Measurements from ENCODE around the gene FHOD3. TPM values are rescaled to one million over a fixed set of nuclear protein-coding genes. Genes with fewer than 3 reads are reported as not detected.

The FHOD3 gene
- total RNA-seq, 1 experiment from 2014 or later = 0.34 TPM

DNA sequence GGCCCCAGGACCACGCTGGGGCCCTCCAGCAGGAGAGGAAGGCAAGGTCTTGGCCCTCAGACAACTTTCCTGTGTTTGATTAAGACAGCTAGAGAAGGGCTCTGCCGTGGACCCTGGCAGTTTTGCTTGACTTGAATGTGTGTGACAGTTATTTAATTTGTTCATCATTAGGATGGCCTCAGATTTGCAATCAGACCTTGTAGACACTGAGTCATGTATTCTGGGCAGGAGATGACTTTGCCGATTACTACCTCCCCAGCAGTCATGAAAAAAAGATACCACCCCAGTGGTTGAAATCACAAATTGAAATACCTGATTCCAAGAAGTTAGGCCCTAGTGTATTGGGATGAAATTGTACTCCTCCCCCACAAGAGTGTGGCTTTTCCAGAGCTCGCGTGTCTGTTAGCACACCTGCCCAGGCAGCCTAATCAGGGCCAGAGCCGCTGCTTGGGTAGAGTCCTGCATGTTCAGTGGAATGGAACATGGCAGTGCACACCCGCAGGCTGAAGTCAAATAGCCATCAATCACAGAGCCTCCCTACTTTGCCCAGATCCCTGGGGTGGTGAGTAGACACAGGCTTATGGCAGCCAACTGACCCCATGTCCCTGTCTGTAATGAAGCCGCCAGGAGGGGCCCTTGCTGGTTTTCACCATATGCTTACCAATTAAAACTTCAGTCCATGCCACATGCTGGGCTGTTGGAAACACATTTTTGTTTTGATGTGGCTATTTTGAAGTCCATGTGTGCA is 408.8 kb downstream of the FHOD3 start:
- POLR2A ChIA-PET (ENCODE audit: low non-redundant PET) = no interaction called here
- BruUV-seq (replicated peaks) = no TSS peak
- Histone ChIP-seq H3K36me3 (ENCODE audit: insufficient read depth, low read length, poor library complexity, severe bottlenecking) (no peaks in the 10 kb centered on the region), H3K4me1 (ENCODE audit: insufficient read depth, low read length, poor library complexity, severe bottlenecking) (no peaks in the 10 kb centered on the region), H3K4me3 (ENCODE audit: low read depth, low read length, poor library complexity, severe bottlenecking) (no peak overlapping the region), H3K27ac (ENCODE audit: low read depth, low read length, poor library complexity, severe bottlenecking) (no peak overlapping the region), H3K9me3 (ENCODE audit: low read depth, low read length, poor library complexity, severe bottlenecking) (no peaks in the 10 kb centered on the region), H3K27me3 (replicated peaks; ENCODE audit: insufficient read depth, low read depth, low read length, poor library complexity) (peaks cover 21% of the 10 kb centered on the region)
- CTCF ChIA-PET = no interaction called here
- intact Hi-C loops (cut with micrococcal nuclease; ENCODE audit: unreplicated experiment) = no loop called here
- DNase-seq (ENCODE audit: low spot score) = no peak
- no peak for TF ChIP-seq EZH2 (IDR thresholded peaks at IDR 0.05; ENCODE audit: borderline replicate concordance, low read depth, low read length, poor library complexity, severe bottlenecking)
- TF ChIP-seq, protein P1, sequence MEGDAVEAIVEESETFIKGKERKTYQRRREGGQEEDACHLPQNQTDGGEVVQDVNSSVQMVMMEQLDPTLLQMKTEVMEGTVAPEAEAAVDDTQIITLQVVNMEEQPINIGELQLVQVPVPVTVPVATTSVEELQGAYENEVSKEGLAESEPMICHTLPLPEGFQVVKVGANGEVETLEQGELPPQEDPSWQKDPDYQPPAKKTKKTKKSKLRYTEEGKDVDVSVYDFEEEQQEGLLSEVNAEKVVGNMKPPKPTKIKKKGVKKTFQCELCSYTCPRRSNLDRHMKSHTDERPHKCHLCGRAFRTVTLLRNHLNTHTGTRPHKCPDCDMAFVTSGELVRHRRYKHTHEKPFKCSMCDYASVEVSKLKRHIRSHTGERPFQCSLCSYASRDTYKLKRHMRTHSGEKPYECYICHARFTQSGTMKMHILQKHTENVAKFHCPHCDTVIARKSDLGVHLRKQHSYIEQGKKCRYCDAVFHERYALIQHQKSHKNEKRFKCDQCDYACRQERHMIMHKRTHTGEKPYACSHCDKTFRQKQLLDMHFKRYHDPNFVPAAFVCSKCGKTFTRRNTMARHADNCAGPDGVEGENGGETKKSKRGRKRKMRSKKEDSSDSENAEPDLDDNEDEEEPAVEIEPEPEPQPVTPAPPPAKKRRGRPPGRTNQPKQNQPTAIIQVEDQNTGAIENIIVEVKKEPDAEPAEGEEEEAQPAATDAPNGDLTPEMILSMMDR (conservative IDR thresholded peaks at IDR 0.05; ENCODE audit: low read depth, low read length) = no peak

GRCh38 chr18:36708366-36708765 is 410.9 kb downstream of the FHOD3 start:
- Histone ChIP-seq H3K9me3 (ENCODE audit: low read depth, low read length, poor library complexity, severe bottlenecking) (no peaks in the 10 kb centered on the region), H3K27ac (ENCODE audit: low read depth, low read length, poor library complexity, severe bottlenecking) (no peak overlapping the region), H3K4me1 (ENCODE audit: insufficient read depth, low read length, poor library complexity, severe bottlenecking) (no peaks in the 10 kb centered on the region), H3K4me3 (ENCODE audit: low read depth, low read length, poor library complexity, severe bottlenecking) (no peak overlapping the region), H3K27me3 (replicated peaks; ENCODE audit: insufficient read depth, low read depth, low read length, poor library complexity) (peaks cover 6% of the 10 kb centered on the region), H3K36me3 (ENCODE audit: insufficient read depth, low read length, poor library complexity, severe bottlenecking) (no peaks in the 10 kb centered on the region)
- BruUV-seq (replicated peaks) = no TSS peak
- CTCF ChIA-PET = no interaction called here
- TF ChIP-seq, protein P1 (conservative IDR thresholded peaks at IDR 0.05; ENCODE audit: low read depth, low read length) = no peak
- no peak for TF ChIP-seq EZH2 (IDR thresholded peaks at IDR 0.05; ENCODE audit: borderline replicate concordance, low read depth, low read length, poor library complexity, severe bottlenecking)
- intact Hi-C loops (cut with micrococcal nuclease; ENCODE audit: unreplicated experiment) = no loop called here
- POLR2A ChIA-PET (ENCODE audit: low non-redundant PET) = no interaction called here
- no peak for DNase-seq (ENCODE audit: low spot score)

DNA sequence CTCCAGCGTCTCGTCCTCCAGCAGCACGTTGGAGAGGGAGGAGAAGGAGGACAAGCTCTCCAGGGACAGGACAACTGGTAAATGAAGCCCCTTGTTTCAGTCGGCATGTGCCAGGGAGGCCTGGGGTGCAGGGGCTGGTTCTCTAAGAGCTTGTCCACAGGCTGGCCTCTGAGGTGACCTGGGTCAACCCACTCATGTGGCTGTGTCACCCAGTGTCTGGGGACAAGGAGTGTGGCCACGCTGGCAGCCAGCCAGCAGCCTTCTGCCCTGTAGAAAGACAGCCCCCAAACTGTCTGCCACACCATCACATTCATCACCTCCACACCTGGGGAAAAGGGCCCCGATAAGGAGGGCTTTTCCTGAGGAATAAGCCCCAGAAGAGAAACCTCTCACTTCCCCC is 411.8 kb downstream of the FHOD3 start:
- ChIA-PET CTCF (no interaction called here), POLR2A (ENCODE audit: low non-redundant PET) (no interaction called here)
- H3K4me3 ChIP-seq (ENCODE audit: low read depth, low read length, poor library complexity, severe bottlenecking) = no peak overlapping the region
- no peak overlapping the region for H3K27ac ChIP-seq (ENCODE audit: low read depth, low read length, poor library complexity, severe bottlenecking)
- no peaks in the 10 kb centered on the region for H3K9me3 ChIP-seq (ENCODE audit: low read depth, low read length, poor library complexity, severe bottlenecking)
- peaks cover 6% of the 10 kb centered on the region for H3K27me3 ChIP-seq (replicated peaks; ENCODE audit: insufficient read depth, low read depth, low read length, poor library complexity)
- H3K4me1 ChIP-seq (ENCODE audit: insufficient read depth, low read length, poor library complexity, severe bottlenecking) = no peaks in the 10 kb centered on the region
- H3K36me3 ChIP-seq (ENCODE audit: insufficient read depth, low read length, poor library complexity, severe bottlenecking) = no peaks in the 10 kb centered on the region
- DNase-seq (ENCODE audit: low spot score) = no peak
- BruUV-seq (replicated peaks) = no TSS peak
- TF ChIP-seq EZH2 (IDR thresholded peaks at IDR 0.05; ENCODE audit: borderline replicate concordance, low read depth, low read length, poor library complexity, severe bottlenecking) = no peak
- TF ChIP-seq, protein P1 (conservative IDR thresholded peaks at IDR 0.05; ENCODE audit: low read depth, low read length) = no peak
- intact Hi-C loops (cut with micrococcal nuclease; ENCODE audit: unreplicated experiment) = no loop called here

Measured in A673 (cell line).